Activated T-helper 1 cell treated with Interleukin-2 at 50 U/mL for 16 hours (primary cell): ENCODE measurements around the gene SLC11A2.

ENCODE experiments used
- DNase-seq: peaks from one replicate; pipeline ENCODE4 v3.0.0-alpha.2; 2020; ENCODE audit warnings: low read depth

Gene SLC11A2

DNA sequence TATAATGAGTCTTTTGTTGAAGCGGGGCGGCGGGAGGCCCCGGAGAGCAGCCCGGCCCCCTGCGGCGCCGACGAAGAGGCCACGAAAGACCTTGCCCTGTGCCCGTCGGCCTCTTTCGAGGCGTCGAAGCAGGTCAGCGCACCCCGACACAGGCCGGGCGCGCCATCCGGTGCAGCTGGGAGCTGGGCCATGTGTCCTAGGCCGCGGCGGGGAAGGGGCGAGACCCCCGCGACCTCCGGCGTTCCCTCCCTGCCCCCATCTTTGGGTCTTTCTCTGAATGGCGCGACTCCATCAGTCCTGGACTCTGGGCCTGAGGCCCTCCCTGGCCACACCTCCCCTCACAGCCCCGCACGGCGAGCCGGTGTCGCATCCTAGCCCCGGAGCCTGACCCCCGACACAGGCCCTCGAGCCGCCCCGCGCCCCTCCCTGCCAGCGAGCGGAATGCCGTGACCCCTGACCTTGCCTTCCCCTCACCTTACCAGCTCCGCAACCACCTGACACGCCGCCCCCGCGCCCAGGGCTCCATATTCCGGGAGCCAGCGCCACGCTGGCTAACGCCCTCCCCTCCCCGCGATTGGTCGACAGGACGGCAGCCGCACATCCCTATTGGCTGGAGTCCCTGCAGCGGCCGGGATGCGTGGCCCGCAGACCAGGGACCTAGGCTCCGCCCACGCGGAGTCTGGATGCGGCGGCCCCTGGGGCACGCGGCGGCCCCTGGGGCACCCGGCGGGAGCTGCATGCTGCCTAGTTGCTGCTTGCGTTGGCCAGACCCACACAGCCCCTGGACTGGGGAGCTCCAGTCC is at the start of gene SLC11A2:
Gene SLC11A2 (minus strand): TSS at position 549 of the 803 bp plus-strand sequence. CDS start 15,656 bp downstream, outside the sequence.
- DNase-seq = peak; percentile 86

DNA sequence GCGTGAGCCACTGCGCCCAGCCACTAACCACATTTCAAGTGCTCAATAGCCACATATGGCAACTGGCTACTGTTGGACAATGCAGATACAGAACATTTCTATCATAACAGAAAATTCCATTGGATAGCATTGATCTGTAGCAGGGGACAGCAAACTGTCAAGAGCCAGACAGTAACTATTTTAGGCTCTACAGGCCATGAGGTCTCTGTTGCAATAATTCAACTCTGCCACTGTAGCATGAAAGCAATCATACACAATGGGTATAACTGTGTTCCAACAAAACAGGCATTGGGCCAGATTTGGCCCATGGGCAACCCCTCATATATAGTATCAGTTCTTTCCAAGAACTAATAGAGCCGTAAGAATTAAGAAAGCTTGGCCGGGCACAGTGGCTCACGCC is 49.2 kb upstream of the SLC11A2 start:
- no peak for DNase-seq

DNA sequence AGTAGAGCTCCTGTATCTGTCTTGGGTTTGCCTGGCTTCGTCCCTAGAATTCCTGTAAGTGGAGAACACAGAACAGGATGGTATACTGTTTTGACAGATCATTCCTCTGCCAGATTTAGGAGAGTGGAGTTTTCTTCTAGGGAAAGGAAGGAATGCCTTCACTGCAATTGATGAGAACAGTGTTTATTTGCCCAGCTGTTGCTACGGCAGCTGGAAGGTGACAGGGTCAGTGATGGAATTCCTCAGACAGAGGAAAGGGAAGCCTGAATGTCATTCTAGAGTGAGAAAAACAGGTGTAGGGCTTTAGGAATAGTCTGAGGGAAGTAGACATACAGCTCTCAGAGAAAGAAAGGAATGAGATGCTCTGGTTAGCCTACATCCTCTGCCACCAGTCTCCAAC is 45.5 kb upstream of the SLC11A2 start:
- DNase-seq = no peak

DNA sequence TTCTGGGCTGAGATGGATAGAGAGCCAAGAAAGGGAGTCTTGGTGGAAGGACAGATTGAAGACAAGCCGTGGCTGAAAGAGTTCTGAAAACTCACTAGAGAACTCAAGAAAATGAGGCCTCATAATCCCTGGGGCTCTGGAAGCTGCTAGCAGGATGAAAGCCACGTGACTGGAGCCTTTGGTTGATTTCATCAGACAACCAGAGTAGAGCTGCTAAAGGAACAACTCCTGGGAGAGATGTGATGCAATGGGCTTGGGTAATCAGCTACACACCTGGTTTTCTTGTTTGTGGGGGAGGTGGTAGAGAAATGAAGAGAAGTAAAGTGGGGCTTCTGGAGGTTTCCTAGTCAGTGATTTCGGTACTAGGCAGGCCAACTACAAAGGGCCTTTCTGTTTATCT is 43.8 kb upstream of the SLC11A2 start:
- DNase-seq = no peak

DNA sequence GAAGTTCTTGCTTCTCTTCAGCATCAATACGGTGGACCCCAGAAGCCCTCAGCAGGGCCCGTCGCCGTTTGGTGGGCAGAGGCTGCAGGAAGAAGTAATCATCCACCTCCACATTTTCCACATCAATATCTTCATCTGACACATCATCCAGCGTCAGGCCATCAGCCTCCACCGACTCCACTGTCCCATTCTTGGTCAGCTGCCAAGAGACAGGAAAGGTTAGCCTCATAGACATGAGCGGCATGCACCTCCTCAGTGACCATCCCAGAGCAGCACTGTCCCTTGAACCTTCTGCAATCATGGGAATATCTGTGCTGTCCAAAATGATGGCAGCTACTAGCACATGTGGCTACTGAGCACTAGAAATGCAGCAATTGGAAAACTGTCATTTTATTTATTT is 41.6 kb upstream of the SLC11A2 start:
- DNase-seq = no peak

DNA sequence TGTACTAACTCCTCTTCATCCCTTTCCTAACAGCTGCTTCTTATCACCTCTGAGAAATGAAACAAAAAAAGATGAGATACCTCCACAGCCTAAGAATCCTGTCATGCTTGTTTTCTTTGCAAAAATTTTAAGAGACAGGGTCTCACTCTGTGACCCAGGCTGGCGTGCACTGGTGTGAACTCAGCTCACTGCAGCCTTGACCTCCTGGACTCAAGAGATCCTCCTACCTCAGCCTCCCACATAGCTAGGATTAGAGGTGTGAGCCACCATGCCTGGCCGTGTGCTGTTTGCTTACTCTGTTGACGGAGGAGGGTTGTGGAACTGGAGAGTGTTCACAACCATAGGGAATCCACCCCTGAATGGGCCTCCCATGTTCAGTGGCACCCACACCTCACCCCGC is 41.0 kb upstream of the SLC11A2 start:
- no peak for DNase-seq

DNA sequence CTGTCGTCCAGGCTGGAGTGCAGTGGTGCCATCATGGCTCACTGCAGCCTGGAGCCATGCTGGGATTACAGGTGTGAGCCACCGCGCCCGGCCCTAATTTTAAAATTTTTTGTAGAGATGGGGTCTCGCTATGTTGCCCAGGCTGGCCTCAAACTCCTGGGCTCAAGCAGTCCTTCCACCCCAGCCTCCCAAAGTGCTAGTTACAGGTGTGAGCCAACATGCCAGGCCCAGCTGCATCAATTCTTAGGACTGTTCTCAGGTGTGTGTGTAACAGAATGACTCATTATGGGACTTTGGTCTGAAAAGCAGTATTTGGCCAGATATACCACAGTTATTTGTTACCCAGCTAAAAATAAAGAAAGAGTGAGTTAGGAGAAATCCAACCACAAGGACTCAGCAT is 39.3 kb upstream of the SLC11A2 start:
- no peak for DNase-seq

DNA sequence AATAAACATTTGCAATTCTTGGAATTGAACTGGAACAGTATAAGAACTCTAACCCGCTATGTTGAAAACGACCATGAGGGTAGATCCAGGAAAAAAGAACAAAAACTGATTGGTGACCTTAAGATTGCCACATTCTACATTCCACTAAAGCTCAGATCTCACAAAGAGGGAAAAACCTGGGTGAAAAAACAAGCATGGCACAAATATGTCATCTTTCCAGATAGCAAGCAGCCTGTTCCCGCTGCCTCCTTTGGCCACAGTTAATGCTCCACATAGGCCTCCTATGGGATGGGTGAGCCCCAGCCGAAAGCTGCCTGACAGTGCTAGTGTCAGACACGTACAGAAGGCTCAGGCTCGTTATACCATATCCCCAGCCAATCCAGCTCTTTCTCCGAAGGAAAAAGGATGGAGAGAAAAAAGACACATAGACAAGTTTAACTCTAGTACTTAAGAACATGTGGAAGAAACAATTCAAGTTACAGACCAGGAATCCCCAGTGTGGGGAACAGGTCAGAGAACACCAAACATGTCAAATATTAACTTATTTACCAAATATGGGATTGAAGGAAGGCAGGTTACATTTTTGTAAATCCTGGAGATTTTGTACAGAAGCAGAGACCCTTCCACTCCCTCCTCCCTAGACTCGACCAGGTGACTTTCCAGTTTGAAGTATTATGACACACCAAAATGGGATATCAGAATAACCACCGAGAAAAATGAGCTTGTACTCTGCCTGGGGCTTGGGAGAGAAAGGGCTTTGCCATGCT is 36.6 kb upstream of the SLC11A2 start:
- DNase-seq = no peak

DNA sequence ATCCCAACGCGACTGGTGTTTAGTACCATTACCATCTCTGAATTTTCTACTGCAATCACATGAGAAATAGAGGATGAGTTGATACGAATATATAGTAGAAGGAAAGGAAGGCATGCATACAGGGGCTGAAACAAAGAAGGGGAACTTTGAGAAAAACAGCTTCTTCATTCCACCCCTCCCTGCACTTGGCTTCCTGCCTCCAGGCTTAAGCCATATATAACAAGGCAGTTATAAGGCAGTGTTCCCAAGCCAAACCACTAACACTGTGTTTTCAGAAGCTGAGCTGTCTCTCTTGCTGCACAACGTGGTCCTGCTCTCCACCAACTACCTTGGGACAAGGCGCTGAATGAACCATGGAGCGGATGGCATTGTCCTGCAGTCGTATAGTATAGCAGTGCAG is 32.9 kb upstream of the SLC11A2 start:
- DNase-seq = no peak

DNA sequence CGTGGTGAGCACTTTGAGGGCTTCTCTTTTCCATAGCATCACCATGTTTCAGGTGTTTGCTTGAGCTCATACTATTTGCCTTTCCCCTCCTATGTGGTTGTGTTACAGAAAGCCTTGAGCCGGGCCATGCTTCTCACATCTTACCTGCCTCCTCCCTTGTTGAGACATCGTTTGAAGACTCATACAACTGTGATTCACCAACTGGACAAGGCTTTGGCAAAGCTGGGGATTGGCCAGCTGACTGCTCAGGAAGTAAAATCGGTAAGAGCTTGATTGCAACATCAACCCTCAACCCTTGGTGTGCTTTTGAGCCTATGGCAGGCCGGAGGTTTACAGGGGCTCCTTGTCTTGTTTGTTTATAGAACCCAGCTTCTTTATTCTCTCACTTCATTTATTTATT is 30.1 kb upstream of the SLC11A2 start:
- no peak for DNase-seq

DNA sequence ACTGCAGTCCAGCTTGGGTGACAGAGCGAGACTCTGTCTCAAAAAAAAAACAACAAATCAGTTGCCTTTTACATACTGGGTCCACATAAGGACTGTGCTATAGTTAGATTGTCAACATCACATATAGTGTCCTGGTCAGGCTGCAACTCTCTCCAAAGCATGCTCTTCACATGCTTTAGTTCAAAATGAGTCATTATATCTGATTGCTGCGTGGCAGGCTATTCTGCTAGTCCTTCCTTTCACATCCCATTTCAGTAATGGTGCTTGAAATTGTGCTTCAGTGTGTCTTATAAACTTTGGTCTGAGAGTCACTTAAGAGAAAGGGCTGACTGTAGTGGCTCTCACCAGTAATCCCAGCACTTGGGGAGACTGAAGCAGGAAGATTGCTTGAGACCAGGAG is 28.9 kb upstream of the SLC11A2 start:
- no peak for DNase-seq

DNA sequence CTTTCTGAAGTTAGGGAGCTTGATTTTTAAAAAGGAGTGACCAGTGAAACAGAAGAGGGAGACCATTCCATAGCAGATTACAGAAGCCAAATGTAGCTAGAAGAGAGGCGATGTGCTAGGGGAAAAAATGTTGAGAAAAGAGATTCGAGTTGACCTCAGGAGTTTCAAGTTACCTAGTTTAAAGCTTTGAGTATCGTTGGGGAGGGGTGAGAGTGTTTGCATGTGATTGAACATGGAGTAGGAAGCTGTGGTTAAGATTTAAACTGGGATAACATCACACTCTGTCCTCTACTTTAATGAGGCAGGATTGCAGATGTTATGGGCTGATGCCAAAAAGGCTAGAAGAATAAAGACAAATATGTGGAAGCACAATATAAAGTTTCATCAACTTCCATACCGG is 25.6 kb upstream of the SLC11A2 start:
- no peak for DNase-seq

DNA sequence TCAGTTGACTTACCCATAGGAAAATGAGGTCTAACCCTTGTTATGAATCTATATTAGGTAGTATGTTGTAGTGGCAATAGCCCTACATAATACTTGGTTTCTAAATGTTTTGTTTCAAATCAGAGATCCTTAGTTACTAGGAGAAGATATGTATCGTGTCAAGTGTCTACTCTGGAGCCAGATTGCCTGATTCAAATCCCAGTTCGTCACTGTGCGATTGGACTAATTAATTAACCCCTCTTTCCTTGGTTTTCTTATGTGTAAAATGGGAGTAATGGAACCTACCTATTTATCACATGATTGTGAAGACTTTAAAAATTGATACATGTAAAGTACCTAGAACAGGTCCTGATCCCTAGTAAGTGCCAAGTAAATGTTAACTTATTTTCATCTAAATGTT is 23.3 kb upstream of the SLC11A2 start:
- DNase-seq = no peak

DNA sequence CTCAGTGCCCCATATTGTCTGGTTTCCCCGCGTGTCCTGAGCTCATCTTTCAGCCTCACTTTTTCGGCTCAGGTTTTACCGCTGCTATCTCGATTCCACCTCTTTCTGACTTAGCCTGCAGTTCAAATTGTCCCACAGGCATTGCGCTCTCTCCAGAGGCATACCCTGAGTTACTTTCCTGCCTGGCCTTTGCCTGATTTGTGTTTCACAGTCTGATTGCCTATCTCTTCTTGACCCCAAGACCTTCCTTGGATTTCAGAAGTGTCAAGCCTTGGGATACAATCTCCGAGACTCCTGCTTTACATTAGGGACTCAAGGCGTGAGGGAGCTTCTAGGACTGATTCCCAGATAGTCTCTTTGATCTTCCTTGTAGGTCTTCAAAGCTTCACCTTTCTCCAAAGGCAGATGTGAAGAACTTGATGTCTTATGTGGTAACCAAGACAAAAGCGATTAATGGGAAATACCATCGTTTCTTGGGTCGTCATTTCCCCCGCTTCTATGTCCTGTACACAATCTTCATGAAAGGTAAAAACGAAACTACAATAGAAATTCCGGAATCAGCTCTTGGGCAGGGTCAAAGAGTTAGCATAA is 22.6 kb upstream of the SLC11A2 start:
- no peak for DNase-seq

DNA sequence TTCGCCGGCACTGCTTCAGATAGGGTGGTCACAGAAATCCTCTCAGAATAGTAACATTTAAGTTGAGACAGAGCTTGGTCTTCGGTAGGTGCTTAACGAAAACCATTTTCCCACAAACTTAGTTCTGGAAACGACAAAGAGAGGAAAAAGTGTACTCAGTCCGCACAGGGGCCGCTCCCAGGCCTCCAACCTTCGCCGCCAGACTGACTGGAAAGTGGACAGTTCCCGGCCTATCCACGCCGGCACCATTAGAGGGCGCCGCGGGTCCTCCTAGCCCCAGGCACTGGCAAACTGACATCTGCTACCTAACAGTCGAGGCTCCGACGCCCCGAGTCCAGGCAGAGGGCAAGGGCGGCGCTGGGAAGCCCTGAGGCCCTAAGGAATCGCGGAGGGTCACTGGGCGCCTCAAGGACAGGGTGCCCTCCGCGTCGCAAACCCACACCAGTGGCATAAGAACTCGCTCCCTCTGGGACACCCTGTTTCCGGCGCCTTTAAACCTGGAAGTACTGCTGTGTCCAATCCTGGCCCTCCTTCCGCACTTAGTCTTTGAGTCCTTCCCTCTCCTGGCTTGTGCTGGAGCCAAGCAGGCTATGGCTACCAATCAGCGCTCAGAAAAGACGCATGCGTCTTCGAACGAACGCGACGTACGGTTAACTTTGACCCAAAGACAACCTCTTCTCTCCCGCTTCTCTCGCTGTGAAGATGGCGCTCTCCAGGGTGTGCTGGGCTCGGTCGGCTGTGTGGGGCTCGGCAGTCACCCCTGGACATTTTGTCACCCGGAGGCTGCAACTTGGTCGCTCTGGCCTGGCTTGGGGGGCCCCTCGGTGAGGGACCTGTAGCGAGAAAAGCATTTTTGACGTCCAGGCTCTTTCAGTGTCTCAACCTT is 21.7 kb upstream of the SLC11A2 start, which contains the start of gene LETMD1:
Gene LETMD1 (plus strand): TSS at position 673 of the 886 bp plus-strand sequence. CDS start 30 bp downstream, at position 703.
- peak; percentile 79 for DNase-seq

DNA sequence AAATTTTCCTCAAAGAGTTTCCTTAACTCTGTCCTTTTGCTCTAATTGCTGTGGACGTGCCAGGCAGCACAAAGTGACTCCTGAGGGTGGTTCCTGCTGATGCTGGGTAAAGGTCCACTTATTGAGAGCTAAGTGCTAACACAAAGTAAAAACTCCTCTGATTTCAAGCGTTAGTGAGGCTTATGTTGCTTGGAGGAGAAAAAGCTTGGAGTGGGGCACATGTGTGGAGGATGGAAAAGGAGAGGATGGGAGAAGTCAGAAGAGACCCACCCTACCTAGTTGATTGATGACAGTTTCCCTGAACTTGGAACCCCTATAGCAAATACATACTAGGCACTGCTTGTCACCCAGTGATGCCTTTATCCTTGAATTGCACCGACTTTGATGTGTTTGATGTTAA is 10.1 kb upstream of the SLC11A2 start:
- DNase-seq = no peak

DNA sequence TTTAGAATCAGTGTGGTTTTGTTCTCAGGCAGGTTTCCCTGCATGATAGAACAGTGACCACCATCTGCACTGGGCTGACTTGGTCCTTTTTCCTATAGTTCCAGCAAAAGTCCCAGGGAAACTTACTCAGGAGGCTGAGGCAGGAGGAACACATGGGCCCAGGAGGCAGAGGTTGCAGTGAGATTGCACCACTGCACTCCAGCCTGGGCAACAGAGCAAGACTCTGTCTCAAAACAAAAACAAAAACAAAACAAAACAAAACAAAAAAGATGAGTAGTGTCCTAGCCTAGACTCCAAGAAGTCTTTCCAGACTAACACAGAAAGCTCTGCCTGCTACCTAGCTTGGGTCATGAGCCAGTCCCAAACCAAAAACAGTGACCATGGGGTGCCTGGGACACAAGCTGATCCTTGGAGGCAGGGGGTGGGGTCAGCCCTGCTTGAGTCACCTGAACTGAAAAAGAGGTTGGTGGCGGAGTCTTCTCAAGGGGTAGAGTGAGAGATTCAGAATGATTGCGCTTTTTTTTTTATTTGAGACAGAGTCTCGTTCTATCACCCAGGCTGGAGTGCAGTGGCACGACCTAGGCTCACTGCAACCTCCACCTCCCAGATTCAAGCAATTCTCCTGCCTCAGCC is 7.4 kb upstream of the SLC11A2 start:
- no peak for DNase-seq

DNA sequence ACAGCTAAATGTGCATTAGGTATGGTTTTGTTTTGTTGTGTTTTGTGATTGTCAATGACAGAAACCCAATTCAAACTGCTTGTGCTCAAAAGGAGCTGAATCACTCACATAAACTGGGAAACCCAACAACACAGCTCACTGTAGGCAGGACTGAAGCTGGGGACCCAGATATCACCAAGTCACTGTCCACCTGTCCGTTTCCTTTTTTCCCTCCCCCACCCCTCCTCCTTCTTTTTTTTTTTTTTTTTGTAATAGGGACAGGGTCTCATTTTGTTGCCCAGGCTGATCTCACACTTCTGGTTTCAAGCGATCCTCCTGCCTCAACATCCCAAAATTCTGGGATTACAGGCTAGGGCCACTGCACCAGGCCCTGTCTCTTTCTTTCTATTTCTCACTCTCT is 6.9 kb upstream of the SLC11A2 start:
- no peak for DNase-seq

DNA sequence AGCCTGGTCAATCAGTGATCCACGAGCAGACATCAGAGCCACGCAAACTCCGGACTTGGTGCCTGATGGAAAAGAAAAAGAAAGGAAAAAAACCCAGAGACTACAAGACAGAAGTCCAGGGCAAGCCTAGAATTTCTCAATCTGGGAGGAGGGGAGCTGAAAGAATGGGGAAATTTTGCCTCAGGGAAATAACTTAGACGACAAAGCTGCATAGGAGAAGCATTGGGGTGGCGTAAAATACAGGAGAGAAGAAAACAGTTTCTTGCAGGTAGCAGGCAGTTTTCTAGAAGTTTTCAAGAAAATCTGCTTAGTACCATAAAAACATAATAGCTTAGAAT is 2.6 kb upstream of the SLC11A2 start:
- DNase-seq = no peak

DNA sequence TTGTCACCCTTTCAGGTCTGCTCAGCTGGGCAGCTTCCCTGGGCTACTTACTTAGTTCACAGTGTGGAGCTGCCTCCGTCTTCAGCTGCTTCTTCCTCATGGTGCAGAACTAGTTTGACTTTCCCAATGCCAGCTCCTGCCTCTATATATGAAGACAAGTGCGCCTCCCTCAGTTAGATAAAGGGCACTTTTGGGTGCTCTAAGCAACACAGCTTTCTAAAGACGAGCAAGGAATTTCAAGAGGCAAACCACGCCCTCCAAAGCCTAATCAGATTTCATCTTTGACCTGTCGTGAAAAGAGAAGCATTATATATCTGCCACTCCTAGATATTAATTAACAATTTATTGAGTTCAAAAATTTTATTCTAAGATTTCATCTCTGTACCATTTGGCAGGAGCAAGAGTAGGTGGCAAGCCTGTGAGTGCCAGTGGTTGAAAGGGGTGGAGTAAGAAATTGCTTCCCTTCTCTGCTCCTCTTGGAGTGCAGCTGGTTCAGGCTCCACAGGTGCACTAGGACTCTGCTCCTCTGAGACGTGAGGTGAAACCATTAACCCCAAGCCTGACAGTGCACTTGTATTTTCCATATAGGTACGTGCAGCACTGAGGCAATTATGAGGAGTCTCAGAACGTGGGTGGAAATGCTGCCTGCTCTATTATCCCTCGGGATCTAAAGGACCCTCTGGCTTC is 2.1 kb upstream of the SLC11A2 start:
- no peak for DNase-seq

DNA sequence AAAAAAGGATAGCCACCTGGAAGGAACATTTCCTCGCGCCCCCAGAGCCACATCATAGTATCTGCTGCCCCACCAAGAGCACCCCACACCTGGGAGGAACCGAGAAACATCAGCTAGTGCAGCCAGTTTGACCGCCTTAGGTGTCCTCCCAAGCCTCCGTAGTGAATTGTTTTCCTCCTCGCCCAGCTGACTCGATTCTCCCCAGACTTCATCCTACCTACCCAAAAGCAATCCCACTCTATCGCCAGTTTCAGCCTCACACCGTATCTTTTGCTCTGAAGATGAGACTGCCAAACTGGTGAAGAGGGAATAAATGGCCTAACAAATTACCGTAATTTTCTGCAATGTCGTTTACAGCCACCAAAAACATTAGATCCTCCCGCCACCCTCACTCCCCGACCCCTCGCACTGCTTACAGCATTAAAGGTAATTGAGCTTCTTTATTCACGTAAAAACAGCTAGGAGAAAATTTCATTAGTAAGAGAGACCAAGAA is 1.2 kb upstream of the SLC11A2 start:
- DNase-seq = no peak
